ENCODE data around the gene MAP1B.

The MAP1B gene

DNA sequence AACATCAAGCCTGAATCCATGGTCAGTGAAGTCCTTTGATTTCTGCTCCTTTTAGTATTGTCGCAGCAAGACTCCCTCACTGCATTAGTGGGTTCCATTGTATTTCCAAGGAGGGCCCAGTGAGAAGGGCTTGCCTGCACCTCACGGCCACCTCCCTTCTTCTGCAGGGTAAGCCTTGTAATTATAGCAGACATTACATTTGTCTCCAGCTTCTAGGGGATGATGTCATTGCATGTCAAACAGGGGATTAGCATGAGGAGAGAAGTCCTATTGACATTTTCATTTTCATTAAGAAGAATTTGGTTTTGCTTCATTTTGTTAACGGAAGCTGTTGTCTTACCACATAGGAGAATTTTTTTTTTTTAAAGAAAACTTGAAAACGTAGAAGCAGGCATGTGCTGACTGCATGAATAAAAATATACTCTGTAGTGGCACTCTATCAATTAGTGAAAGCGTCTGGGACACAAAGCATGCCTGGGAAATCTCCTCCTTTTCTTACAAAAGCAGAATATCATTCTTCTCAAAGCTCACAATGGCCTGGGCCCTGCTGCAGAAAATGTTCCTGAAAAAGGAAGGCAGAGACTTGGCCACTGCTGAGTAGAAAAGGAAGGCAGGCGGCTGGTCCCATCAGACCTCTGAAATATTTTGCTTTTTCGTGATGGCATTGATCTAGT is 27.1 kb downstream of the MAP1B start:
- no peak for DNase-seq

- DNase-seq, result no peak
These were observed 30.6 kb downstream of the MAP1B start for GRCh38 chr5:72137826-72138409.

DNA sequence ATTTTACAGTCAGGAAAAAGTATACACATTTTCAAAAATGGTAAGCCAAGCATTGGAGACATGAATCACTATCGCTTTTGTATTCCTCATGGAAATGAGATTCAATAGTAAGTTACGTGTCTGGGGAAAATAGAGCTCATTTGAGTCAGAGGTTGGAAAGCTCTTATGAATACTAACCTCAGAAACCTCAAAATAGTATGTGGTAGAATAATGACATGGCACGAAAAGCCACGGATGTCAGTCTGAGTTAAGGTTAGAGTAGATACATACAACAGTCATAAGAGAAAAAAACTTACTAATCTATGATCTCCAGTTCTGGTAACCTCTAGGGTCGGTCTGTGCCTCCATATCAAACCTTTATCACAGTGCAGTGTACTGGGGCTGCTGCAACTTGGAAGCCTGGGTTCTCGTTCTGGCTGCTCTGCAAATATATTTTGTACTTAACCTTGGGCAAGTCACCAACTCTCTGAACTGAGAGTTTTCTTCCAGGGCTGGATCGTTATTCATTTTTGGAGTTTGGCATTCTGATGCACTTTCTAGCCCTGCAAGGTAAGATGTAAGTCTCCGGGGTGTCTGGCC is 31.8 kb downstream of the MAP1B start:
- DNase-seq, result no peak

GRCh38 chr5:72140711-72141110 is 33.4 kb downstream of the MAP1B start:
- DNase-seq, result no peak

DNA sequence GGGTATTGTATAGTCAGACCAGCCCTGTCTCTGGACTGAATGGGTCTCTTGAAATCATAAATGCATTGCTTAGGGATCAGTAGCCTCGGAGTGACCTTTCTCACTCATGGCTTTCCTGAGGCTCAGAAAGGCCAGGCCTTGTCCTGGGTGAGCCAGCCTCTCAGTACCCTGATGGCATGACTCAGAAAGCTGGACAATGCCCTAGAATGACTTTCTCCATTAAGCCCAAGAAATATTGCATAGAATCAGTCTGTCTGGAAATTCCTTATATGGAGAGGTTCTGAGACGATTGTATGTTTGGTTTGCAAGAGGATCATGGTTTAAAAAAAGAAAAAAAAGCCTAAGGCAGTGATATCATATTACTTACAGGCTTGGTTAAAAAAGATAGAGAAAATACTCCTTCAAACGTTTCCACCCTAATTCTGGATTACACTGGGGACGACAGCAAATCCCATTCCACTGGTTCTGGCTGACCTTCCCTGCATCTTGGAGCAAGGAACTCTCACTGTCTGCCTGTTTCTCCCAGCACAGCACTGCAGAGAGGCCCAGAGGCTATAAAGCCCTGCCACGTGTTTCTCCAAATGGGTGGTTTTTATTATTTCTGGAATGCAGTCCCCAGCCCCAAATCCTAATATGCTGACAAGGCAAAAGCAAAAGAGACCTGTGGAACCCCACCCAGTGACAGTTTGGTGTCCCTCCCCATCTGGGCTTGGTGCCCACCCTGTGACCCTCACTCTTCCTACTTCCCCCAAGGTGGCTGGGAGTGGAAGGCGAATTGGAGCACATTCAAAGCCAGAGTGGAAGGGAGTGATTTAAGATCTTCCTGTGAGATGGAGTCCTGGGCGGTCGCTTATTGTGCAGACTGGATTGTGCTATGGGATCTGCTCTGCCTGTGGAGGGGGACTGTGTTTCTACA is 34.4 kb downstream of the MAP1B start:
- no peak for DNase-seq

DNA sequence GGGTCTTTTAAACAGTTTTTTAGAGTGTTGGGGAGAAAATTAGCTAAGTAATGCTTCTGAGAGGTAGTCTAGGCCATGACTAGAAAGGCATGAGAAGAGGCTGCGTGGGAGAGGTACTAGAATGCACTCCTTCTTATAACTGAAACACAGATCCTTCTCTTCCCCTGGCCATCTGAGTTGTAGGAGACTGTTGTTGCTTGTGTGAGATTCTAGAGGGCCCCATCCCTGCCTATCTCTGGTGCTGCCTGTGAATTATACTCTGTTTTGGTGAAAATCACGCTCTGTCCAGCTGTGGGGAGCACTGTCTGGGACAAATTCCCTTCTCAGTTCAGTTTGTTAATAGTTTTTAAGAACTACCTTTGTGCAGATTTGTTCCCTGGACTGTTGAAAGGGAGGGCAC is 37.5 kb downstream of the MAP1B start:
- DNase-seq, result no peak

DNA sequence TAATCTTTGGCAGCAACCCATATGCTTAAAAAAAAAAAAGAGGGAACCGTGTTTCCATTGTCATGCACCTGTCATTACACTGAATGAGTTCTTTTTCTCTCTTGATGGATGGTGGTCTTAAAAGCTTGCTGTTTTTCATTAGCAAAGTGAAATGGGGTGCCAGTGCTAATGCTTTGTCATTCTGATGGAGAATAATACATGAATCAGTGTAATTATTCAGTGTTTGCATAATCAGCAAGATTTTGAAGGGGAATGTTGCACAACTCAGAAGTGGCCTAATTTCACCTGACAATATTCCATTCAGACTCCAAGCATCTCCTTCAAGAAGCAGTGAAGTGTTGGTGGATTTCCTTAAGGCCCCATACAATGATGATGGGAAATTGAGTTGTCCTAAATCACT is 38.1 kb downstream of the MAP1B start:
- no peak for DNase-seq

DNA sequence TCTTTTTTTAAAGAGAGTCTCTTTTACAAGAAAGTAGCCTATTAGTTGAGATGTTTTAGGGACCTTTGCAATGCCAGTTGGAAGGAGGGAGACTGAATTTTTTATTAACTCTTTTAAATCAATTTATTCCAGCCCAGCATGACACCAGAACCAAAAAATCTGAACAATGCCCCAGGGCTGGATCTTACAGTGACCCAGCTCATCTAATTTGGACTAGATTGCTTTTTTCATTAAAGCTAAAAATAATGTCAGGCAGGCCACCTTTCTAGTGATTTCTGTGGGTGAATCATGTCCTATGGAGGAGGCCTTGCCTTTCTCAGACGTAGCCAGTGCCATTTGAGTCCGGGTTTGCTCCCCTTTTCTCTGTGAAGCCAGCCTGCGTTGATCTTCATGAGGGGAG is 38.8 kb downstream of the MAP1B start:
- DNase-seq, result no peak

GRCh38 chr5:72147569-72147968 is 40.3 kb downstream of the MAP1B start:
- no peak for DNase-seq

DNA sequence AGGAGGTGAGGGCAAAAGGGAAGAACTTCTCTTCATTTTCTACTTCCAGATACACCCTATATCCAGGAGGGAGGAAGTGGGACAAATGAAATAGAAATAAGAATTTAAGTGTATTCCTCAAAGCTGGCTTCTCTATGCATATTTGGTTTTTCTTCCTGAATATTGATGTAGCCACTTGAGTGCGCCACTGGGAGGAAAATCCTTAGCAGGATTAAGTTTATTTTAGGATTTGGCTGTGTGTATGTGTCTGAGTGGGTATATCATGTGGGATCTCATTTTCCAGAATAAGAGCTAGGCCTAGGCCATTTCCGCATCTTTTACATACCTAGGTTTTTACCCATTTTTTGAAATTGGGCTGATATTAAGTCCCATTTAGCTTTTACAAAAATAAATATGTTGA is 42.5 kb downstream of the MAP1B start:
- DNase-seq, result no peak

DNA sequence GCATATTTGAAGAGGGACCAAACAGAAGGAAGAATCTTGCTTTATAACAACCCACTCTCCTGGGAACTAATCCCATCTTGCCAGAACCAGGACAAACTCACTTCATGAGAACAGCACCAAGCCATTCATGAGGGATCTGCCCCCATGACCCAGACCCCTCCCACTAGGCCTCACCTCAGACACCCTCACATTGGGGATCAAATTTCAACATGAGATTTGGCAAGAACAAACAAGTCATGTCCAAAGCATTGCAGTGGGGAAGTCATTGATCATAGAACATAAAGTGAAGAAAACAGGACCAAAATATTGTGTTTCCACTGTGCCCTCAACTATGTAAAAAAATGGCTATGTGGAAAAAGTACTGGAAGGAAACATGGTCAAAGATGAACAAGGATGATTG is 43.9 kb downstream of the MAP1B start:
- DNase-seq, result no peak

- DNase-seq, result no peak
These were observed 44.4 kb downstream of the MAP1B start for GRCh38 chr5:72151646-72152045.

DNA sequence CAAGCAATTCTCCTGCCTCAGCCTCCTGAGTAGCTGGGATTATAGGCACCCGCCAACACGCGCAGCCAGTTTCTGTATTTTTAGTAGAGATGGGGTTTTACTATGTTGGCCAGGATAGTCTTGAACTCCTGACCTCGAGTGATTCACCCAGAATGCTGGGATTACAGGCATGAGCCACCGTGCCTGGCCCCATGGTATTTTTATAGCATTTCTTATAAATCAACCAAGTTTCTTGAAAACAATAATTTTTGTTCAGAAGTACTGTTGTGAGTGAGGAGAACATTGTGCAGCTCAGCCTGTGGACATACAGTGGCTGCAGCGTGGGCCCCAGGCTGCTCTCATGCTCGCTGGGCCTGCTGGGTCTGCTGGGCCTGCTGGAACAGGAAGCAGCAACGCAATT is 45.3 kb downstream of the MAP1B start:
- DNase-seq, result no peak

GRCh38 chr5:72153551-72153950 is 46.3 kb downstream of the MAP1B start:
- no peak for DNase-seq

- DNase-seq, result no peak
These were observed 46.9 kb downstream of the MAP1B start for GRCh38 chr5:72154076-72154756.

DNA sequence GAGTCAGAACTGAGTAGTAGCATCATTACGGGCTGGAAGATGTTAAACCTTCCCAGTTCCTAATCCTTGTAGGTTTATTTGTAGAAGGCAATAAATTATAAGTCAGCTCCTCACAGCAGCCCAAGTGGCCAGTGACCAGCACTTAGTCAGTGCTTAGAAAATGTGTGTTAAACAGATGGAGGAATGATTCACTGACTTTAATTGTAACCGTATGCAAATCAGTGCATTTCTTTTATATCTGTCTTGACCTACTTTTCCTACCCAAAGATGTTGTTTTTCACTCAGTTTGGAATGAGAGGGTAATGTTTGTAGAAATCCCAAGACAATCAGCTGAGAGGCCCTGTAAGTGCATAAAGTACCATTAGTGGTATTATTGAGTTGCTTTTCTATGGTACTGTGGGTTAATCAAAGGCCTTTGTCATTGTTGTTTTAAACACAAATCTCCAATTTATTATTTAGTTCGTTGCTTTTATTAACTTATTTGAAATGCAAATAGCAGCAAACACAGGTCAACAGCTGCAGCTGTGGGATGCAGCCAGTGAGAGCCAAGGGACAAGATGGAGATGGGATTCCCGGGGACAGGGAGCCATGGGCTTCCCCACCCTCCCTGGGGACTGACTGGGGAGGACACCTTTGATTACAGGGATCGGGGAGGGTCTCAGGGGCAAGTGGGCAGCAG is 49.8 kb downstream of the MAP1B start:
- DNase-seq, result no peak

- no peak for DNase-seq
These were observed 50.3 kb downstream of the MAP1B start for GRCh38 chr5:72157625-72157962.

GRCh38 chr5:72159501-72159911 is 52.2 kb downstream of the MAP1B start:
- DNase-seq, result no peak

DNA sequence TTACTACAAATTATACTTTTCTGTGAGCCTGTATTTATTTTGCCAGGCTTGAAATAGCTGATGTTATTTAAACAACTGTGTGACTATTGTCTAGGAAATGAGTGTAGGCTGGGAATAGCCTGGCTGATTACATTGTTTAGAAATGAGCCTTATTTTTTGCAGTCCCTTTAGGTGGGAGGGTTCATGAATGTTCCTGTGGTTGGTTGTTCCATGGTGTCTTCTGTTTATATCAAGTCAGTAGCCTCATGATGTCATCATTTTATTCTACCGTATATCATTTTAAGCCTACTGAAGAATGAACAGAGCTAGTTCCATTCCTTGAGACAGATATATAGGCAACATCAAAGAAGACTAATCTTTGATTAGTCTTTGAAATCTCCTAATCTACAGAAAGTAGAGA is 53.1 kb downstream of the MAP1B start:
- DNase-seq, result no peak

DNA sequence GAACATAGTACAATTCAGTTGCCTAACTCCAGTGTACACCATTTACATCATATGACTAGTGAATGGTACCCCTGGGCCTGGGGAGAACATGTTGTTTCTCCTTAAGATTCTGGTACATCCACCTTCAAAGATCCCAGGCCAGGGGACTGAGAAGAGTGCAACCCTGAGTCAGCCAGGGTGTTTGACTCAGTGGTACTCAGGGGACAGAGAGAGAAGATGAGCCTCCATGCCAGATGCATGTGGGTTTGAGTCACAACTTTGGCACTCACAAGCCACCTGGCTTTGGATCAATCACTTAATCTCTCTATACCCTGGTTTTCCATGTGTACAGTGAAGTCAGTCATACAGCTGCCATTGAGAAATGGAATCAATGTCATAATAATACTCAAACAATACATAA is 53.7 kb downstream of the MAP1B start:
- no peak for DNase-seq

GRCh38 chr5:72161951-72162350 is 54.7 kb downstream of the MAP1B start:
- DNase-seq, result no peak

DNA sequence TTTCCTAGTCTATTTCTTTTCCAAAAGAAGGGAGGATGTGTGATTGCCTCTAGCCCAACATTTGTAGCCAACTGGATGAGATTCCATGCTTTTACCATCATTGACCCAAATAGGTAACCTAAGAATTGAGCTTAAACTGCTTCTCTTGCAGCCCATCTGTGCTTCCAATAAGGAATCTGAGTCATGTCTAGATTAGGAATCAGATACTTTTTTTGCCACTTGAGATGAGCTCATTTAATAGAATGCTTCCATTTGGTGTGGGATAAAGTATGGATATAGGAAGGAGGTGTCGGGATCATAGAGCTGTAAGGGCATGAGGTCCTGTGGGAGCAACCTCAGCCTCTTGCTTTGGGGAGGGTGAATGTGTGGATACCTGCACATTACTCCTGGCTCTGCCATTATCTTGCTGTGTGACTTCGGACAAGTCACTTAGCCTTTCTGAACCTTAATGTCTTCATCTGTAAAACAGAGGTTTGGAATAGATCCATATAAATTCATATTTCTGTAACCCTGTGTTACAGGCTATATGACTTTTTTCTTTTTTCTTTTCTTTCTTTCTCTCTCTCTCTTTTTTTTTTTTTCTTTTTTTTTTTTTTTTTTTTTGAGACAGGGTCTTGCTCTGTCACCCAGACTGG is 56.2 kb downstream of the MAP1B start:
- DNase-seq, result no peak

All from SIG-M5 (cell line).